Measurements from ENCODE around the gene RAB1B.

DNA sequence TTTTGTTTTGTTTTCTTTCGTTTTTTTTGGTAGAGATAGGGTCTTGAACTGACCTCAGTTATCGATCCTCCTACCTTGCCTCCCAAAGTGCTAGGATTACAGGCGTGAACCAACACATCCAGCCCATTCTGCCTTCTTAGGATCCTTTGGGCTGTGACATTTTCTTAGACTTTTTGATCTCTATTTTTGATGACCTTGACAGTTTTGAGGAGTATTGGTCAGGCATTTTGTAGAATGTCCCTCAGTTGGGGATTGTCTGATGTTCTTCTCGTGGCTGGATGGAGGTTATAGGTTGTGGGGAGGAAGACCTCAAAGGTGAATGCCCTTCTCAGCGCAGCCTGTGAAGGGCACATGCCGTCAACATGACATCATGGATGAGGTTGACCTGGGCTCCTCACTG lies 19.5 kb upstream of the RAB1B start:
- TF ChIP-seq, protein P1, sequence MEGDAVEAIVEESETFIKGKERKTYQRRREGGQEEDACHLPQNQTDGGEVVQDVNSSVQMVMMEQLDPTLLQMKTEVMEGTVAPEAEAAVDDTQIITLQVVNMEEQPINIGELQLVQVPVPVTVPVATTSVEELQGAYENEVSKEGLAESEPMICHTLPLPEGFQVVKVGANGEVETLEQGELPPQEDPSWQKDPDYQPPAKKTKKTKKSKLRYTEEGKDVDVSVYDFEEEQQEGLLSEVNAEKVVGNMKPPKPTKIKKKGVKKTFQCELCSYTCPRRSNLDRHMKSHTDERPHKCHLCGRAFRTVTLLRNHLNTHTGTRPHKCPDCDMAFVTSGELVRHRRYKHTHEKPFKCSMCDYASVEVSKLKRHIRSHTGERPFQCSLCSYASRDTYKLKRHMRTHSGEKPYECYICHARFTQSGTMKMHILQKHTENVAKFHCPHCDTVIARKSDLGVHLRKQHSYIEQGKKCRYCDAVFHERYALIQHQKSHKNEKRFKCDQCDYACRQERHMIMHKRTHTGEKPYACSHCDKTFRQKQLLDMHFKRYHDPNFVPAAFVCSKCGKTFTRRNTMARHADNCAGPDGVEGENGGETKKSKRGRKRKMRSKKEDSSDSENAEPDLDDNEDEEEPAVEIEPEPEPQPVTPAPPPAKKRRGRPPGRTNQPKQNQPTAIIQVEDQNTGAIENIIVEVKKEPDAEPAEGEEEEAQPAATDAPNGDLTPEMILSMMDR (IDR thresholded peaks at IDR 0.05 in 2 of 3, conservative IDR thresholded peaks at IDR 0.05 in 1 of 3; ENCODE audit: borderline replicate concordance in 1 of 3, insufficient read depth in 1 of 3, low read depth in 2 of 3, low read length in 2 of 3) = no peak
- TF ChIP-seq POLR2A (IDR thresholded peaks at IDR 0.05; ENCODE audit: borderline replicate concordance, extremely low read depth, insufficient read depth, insufficient read length) (no peak), POLR2AphosphoS5 (IDR thresholded peaks at IDR 0.05; ENCODE audit: low read depth, low read length) (no peak), CEBPB (IDR thresholded peaks at IDR 0.05; ENCODE audit: low read depth) (no peak), ZNF274 (IDR thresholded peaks at IDR 0.05; ENCODE audit: low read depth, low read length) (no peak), RAD21 (IDR thresholded peaks at IDR 0.05; ENCODE audit: low read depth) (no peak), SIN3A (IDR thresholded peaks at IDR 0.05; ENCODE audit: low read depth) (no peak), TCF7L2 (IDR thresholded peaks at IDR 0.05; ENCODE audit: borderline replicate concordance, extremely low read depth, insufficient read depth, insufficient read length) (no peak), EZH2phosphoT487 (IDR thresholded peaks at IDR 0.05; ENCODE audit: borderline replicate concordance) (no peak), EZH2 (IDR thresholded peaks at IDR 0.05) (no peak)
- TF ChIP-seq, protein P2, sequence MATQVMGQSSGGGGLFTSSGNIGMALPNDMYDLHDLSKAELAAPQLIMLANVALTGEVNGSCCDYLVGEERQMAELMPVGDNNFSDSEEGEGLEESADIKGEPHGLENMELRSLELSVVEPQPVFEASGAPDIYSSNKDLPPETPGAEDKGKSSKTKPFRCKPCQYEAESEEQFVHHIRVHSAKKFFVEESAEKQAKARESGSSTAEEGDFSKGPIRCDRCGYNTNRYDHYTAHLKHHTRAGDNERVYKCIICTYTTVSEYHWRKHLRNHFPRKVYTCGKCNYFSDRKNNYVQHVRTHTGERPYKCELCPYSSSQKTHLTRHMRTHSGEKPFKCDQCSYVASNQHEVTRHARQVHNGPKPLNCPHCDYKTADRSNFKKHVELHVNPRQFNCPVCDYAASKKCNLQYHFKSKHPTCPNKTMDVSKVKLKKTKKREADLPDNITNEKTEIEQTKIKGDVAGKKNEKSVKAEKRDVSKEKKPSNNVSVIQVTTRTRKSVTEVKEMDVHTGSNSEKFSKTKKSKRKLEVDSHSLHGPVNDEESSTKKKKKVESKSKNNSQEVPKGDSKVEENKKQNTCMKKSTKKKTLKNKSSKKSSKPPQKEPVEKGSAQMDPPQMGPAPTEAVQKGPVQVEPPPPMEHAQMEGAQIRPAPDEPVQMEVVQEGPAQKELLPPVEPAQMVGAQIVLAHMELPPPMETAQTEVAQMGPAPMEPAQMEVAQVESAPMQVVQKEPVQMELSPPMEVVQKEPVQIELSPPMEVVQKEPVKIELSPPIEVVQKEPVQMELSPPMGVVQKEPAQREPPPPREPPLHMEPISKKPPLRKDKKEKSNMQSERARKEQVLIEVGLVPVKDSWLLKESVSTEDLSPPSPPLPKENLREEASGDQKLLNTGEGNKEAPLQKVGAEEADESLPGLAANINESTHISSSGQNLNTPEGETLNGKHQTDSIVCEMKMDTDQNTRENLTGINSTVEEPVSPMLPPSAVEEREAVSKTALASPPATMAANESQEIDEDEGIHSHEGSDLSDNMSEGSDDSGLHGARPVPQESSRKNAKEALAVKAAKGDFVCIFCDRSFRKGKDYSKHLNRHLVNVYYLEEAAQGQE (IDR thresholded peaks at IDR 0.05; ENCODE audit: low read depth) = no peak
- TF ChIP-seq, protein P3, sequence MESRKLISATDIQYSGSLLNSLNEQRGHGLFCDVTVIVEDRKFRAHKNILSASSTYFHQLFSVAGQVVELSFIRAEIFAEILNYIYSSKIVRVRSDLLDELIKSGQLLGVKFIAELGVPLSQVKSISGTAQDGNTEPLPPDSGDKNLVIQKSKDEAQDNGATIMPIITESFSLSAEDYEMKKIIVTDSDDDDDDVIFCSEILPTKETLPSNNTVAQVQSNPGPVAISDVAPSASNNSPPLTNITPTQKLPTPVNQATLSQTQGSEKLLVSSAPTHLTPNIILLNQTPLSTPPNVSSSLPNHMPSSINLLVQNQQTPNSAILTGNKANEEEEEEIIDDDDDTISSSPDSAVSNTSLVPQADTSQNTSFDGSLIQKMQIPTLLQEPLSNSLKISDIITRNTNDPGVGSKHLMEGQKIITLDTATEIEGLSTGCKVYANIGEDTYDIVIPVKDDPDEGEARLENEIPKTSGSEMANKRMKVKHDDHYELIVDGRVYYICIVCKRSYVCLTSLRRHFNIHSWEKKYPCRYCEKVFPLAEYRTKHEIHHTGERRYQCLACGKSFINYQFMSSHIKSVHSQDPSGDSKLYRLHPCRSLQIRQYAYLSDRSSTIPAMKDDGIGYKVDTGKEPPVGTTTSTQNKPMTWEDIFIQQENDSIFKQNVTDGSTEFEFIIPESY (IDR thresholded peaks at IDR 0.05; ENCODE audit: extremely low read depth, insufficient replicate concordance, low read length) = no peak
- TF ChIP-seq, protein P4, sequence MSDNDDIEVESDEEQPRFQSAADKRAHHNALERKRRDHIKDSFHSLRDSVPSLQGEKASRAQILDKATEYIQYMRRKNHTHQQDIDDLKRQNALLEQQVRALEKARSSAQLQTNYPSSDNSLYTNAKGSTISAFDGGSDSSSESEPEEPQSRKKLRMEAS (IDR thresholded peaks at IDR 0.05) = no peak
